Activated T-helper 1 cell treated with anti-CD3 and anti-CD28 coated beads, Interleukin-12 subunit alpha, Interleukin-12 subunit beta, Interleukin-2, Interleukin-4 antibody, amounts not matched to agents 30 ng/mL and 10 ng/mL and 1 ng/mL, durations not matched to agents 14 hours and 24 hours and 36 hours (primary cell): Measurements from ENCODE around the gene SYT1. TPM values are rescaled to one million over a fixed set of nuclear protein-coding genes. Genes with fewer than 3 reads are reported as not detected.

Experiments
- DNase-seq: peaks from one replicate; pipeline ENCODE4 v3.0.0; 2021; ENCODE audit warnings: low spot score
- H3K27ac Mint-ChIP-seq: one replicate; pipeline ENCODE4 v1.8.0; 2021; ENCODE audit warnings: mild to moderate bottlenecking, mixed read lengths
- H3K27me3 Mint-ChIP-seq: one replicate; pipeline ENCODE4 v1.8.0; 2022; ENCODE audit warnings: mild to moderate bottlenecking, moderate library complexity, mixed read lengths; ENCODE audit not compliant: insufficient read depth
- H3K36me3 Mint-ChIP-seq: one replicate; pipeline ENCODE4 v1.8.0; 2021; ENCODE audit warnings: low read depth, mixed read lengths
- H3K4me1 Mint-ChIP-seq: one replicate; pipeline ENCODE4 v1.8.0; 2021; ENCODE audit warnings: low read depth, mixed read lengths
- H3K4me3 Mint-ChIP-seq: one replicate; pipeline ENCODE4 v1.8.0; 2021; ENCODE audit warnings: mild to moderate bottlenecking, moderate library complexity, mixed read lengths
- H3K9me3 Mint-ChIP-seq: one replicate; pipeline ENCODE4 v1.8.0; 2021; ENCODE audit warnings: mixed read lengths
- intact Hi-C: fragments of 100-400 bp; cut with micrococcal nuclease; formaldehyde crosslinking; loops from one replicate; pipeline ENCODE4 v1.15.1; 2024
- total RNA-seq: library from RNA; stranded (reverse); gene quantifications from 2 replicates; pipeline ENCODE4 v1.2.3, GENCODE V29; 2022

SYT1 gene
- total RNA-seq, 1 donor from 2014 or later = not detected

DNA sequence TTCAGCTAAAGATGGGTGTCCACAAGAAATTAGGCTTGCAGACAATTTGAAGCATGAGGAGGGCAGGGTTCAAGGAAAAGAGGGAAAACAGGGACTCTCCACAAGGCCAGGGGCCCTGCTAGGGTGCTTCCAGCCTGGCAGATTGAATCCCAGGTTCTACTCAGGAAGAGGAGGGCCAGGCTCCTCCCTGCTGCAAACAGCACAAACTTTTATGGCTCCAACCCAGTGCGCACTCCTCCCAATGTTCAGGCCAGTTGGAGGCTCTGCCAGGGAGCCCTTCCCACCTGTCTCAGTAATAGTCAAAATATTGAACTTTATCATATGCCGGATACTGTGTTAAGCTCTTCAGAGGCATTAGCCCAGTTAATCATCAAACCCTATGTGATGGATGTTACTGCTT is 244.4 kb downstream of the SYT1 start:
- Mint-ChIP-seq H3K36me3 (no peaks in the 10 kb centered on the region), H3K4me3 (no peak overlapping the region), H3K27me3 (peaks cover under 1% of the 10 kb centered on the region), H3K9me3 (no peaks in the 10 kb centered on the region), H3K4me1 (no peaks in the 10 kb centered on the region), H3K27ac (no peak overlapping the region)
- intact Hi-C loops = no loop called here
- DNase-seq = no peak

DNA sequence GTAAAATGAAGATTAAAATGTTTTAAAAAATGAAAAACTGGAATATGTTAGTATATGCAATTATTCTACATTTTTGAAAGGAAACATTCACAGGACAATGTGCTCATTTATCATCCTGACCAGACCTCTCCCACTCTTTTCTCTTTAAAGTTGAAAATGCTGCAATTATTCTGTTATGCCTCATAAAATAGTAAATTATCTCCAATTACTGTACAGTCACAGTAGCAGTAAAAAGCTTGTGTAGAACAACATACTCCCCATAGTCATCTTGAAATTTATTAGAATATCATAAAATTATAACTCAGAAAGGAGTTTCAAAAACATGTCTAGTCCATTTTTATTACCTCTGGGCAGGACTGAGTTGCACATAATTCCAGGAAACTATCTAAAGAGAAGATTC is 250.3 kb downstream of the SYT1 start:
- Mint-ChIP-seq H3K4me3 (no peak overlapping the region), H3K36me3 (no peaks in the 10 kb centered on the region), H3K4me1 (no peaks in the 10 kb centered on the region), H3K9me3 (no peaks in the 10 kb centered on the region), H3K27me3 (peaks cover 2% of the 10 kb centered on the region), H3K27ac (no peak overlapping the region)
- no peak for DNase-seq
- intact Hi-C loops = no loop called here

DNA sequence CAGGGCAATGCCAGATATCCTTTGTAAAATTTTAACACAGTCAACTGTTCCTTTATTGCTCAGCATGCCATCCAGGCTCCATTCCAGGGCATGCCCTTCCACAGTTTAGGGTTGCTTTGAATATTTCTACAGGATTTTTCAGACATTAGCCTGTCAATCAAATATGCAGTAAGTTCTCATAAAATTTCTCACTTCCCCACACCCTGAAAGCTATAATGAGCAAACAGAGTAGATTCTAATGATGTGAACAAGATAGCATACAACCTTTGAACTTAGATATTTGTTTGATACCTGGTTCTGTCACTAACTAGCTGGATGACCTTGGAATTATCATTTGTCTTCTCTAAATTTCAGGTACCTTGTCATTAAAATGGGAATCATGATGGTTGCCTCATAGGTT is 251.2 kb downstream of the SYT1 start:
- DNase-seq = no peak
- Mint-ChIP-seq H3K4me1 (no peaks in the 10 kb centered on the region), H3K27ac (no peak overlapping the region), H3K9me3 (no peaks in the 10 kb centered on the region), H3K27me3 (peaks cover 2% of the 10 kb centered on the region), H3K4me3 (no peak overlapping the region), H3K36me3 (no peaks in the 10 kb centered on the region)
- intact Hi-C loops = no loop called here

DNA sequence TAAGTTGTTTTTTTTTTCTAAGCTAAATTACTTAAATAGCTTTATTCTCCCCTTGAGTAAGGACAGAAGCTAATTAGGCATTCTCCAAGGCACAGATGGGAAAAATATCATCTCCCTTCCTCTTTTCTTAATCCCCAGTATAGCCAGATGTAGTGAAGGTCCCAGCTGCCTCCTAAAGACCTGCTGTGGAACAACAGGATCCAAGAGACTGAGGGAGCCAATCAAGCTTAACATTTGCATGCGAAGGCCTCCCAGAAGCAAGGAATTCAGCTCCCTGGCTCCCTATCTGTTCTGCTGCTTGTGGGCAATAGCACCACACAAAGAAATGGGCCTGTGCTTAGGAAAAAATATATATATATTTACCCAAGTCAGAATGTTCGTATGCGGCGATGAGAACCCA is 255.2 kb downstream of the SYT1 start:
- H3K36me3 Mint-ChIP-seq = no peaks in the 10 kb centered on the region
- no peaks in the 10 kb centered on the region for H3K27me3 Mint-ChIP-seq
- no peak overlapping the region for H3K4me3 Mint-ChIP-seq
- no peaks in the 10 kb centered on the region for H3K4me1 Mint-ChIP-seq
- no peak for DNase-seq
- intact Hi-C loops = no loop called here
- H3K27ac Mint-ChIP-seq = no peak overlapping the region
- H3K9me3 Mint-ChIP-seq = no peaks in the 10 kb centered on the region

DNA sequence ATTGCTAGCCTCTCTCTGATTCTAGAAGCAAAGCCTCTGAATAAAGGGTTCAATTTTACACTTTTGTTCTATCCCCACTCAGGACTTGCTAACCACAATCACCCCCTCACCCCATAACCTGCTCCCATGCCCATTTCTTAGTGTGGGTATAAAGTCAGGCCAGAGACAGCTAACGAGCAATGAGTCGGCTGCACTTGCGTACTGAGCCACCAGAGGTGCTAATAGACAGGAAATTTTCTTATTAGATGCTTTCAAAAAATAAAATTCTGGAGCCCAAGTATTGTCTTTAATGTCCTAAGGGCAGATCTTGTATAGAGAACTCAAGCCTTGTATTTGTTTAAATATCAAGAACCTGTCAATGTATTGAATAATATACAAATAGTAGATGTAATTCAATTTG is 256.9 kb downstream of the SYT1 start:
- no peaks in the 10 kb centered on the region for H3K36me3 Mint-ChIP-seq
- no peak overlapping the region for H3K27ac Mint-ChIP-seq
- intact Hi-C loops = no loop called here
- no peak overlapping the region for H3K4me3 Mint-ChIP-seq
- no peaks in the 10 kb centered on the region for H3K27me3 Mint-ChIP-seq
- no peaks in the 10 kb centered on the region for H3K4me1 Mint-ChIP-seq
- DNase-seq = no peak
- no peaks in the 10 kb centered on the region for H3K9me3 Mint-ChIP-seq

DNA sequence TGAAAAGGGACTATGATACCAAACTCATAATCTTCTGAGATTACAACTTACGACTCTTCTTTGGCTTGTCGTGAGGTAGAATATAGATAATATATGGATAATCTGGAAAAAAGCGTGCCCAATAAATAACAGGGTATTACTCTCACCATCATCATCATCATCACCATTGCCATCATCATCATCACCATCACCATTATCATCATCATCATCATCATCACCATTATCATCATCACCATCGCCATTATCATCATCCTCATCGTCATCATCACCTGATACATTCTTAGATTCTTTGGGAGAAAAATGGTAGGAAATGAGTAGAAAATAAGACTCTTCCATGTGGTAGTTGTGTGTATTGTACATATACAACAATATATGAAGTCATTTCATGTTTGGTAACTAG is 259.8 kb downstream of the SYT1 start:
- no peak overlapping the region for H3K27ac Mint-ChIP-seq
- H3K9me3 Mint-ChIP-seq = no peaks in the 10 kb centered on the region
- H3K4me1 Mint-ChIP-seq = no peaks in the 10 kb centered on the region
- no peak for DNase-seq
- intact Hi-C loops = no loop called here
- H3K4me3 Mint-ChIP-seq = no peak overlapping the region
- no peaks in the 10 kb centered on the region for H3K36me3 Mint-ChIP-seq
- no peaks in the 10 kb centered on the region for H3K27me3 Mint-ChIP-seq

DNA sequence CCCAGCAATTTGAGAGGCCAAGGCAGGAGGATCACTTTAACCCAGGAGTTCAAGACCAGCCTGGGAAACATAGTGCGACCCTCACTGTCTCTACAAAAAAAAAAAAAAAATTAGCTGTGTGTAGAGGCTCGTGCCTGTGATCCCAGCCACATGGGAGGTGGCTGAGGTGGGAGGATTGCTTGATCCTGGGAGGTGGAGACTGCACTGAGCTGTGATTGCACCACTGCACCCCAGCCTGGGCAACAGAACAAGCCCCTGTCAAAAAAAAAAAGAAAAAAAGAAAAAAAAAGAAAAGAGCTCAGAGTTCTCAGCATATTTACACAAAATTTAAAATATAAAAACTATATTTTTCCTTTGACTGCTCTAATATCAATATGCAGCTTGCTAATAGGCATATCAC is 260.8 kb downstream of the SYT1 start:
- Mint-ChIP-seq H3K27ac (no peak overlapping the region), H3K9me3 (no peaks in the 10 kb centered on the region), H3K27me3 (no peaks in the 10 kb centered on the region), H3K36me3 (no peaks in the 10 kb centered on the region), H3K4me1 (no peaks in the 10 kb centered on the region), H3K4me3 (no peak overlapping the region)
- no peak for DNase-seq
- intact Hi-C loops = no loop called here

DNA sequence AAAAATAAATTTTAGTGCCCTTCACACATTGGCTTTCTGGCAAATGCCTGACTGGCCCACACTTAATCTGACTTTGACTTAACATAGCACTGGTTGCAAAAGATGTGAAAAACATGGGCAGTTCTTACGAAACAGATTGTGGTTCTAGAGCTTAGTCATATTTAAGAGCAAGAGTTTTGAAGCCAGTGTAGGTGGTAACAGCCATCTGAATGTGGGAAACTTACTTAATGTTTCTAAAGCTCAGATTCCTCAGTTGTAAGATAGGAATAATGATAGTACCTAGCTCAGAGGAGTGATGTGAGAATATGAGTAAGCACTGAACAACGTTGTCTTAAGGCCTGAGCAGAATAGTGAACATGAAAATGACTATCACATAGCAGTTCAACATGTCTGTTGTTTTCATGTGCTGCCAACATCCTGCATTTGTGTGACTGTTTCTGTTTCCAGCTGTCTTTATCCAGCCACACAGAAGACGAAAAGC is 262.7 kb downstream of the SYT1 start:
- no peaks in the 10 kb centered on the region for H3K9me3 Mint-ChIP-seq
- no peaks in the 10 kb centered on the region for H3K36me3 Mint-ChIP-seq
- no peak for DNase-seq
- H3K4me3 Mint-ChIP-seq = no peak overlapping the region
- H3K4me1 Mint-ChIP-seq = no peaks in the 10 kb centered on the region
- intact Hi-C loops = no loop called here
- H3K27ac Mint-ChIP-seq = no peak overlapping the region
- H3K27me3 Mint-ChIP-seq = no peaks in the 10 kb centered on the region

DNA sequence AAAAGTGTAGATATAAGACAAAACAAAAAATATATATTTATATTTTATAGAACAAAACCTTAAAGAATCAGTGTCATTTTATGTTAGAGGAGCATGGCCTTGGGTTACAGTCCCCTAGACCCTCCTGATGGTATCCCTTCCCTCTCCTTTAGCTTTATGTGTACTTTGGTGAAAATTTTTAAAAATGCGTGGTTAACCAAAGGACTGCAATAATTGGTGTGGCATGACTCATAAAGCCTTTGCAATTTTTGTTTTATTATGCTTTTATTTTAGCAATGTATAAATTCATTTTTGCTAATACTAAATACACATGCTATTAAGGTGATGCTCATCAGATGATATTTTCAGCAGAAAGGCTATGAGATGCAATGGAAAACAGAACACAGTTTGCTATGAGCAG is 264.4 kb downstream of the SYT1 start:
- intact Hi-C loops = no loop called here
- Mint-ChIP-seq H3K4me3 (no peak overlapping the region), H3K9me3 (no peaks in the 10 kb centered on the region), H3K36me3 (no peaks in the 10 kb centered on the region), H3K4me1 (no peaks in the 10 kb centered on the region), H3K27me3 (no peaks in the 10 kb centered on the region), H3K27ac (no peak overlapping the region)
- no peak for DNase-seq

DNA sequence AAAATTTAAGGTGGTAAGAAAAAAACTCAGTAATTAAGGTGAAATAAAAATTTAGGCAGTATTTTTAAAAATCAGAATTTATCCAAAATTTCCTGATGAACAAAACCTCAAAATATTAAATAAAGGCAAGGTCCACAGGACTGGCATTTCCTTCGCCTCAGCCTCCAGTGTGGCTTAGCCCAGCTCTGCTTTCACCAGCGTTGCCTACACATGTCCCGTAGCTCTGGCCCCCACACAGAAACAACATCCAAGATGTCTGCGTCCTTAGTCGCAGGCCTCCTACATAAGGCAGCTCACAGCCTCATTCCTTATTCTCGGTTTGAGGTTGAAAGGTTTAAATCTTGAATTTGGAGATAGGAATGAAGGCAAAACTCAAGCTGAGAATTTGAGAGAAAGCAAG is 274.3 kb downstream of the SYT1 start:
- Mint-ChIP-seq H3K27ac (no peak overlapping the region), H3K9me3 (no peaks in the 10 kb centered on the region), H3K4me1 (no peaks in the 10 kb centered on the region), H3K4me3 (no peak overlapping the region), H3K27me3 (no peaks in the 10 kb centered on the region), H3K36me3 (no peaks in the 10 kb centered on the region)
- DNase-seq = no peak
- intact Hi-C loops = no loop called here

DNA sequence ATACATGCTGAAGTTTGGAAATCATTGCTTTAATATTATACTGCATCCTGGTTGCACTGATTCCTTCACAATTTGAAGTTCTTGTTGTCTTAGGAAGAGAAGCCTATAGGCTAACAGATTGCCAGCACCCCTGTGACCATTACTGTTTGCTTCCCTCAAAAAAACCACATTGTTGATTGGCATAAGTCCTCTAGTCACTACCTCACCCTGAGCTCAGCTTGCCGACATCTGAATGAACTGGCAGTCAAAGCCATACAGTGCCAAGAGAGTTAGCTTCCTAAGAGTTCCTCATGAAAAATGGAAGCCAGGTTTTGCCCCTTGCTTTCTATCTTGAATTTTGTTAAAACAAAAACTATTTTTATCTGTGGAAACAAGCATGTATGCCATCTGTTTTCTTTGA is 276.1 kb downstream of the SYT1 start:
- DNase-seq = no peak
- H3K36me3 Mint-ChIP-seq = no peaks in the 10 kb centered on the region
- H3K9me3 Mint-ChIP-seq = no peaks in the 10 kb centered on the region
- intact Hi-C loops = no loop called here
- H3K27ac Mint-ChIP-seq = no peak overlapping the region
- no peak overlapping the region for H3K4me3 Mint-ChIP-seq
- H3K27me3 Mint-ChIP-seq = no peaks in the 10 kb centered on the region
- no peaks in the 10 kb centered on the region for H3K4me1 Mint-ChIP-seq

DNA sequence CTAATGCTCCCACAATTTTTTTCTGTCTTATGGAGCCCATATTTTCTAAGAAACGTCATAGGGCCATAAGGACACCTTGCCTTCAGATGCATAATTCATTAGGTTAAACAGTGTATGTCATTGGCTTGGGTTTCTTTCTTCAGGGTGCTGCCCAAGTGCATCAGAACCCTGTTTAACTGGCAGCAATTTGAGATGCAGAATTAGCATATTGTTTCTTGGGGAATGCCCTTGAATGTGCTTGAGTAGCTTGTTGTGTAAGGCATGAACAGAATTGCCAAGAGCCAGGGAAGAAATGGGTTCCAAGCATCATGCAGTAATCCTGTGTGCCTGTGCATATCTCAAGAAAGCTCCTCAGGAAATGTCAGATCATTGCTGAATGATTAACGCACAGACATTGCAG is 277.2 kb downstream of the SYT1 start:
- H3K36me3 Mint-ChIP-seq = no peaks in the 10 kb centered on the region
- no peak overlapping the region for H3K4me3 Mint-ChIP-seq
- no peaks in the 10 kb centered on the region for H3K27me3 Mint-ChIP-seq
- no peaks in the 10 kb centered on the region for H3K9me3 Mint-ChIP-seq
- no peak overlapping the region for H3K27ac Mint-ChIP-seq
- H3K4me1 Mint-ChIP-seq = no peaks in the 10 kb centered on the region
- intact Hi-C loops = no loop called here
- no peak for DNase-seq

DNA sequence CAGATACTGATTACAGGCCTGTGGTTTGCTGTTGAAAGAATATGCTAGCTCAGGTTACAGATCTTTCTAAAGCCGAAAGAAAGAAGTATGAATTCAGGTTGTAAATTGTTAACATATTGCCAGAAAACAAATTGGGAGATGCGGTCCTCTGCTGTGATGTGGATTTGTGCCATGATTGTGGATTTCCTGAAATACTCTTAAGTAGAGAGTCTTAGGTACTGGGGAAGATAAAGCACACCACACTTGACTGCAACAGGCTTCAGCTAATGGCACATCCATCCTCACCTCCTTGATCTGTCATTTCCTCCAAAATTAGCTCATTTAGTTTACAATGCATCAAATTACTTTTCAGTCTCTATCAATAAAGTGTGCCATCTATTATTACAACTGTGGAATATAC is 279.2 kb downstream of the SYT1 start:
- no peak overlapping the region for H3K4me3 Mint-ChIP-seq
- H3K27me3 Mint-ChIP-seq = no peaks in the 10 kb centered on the region
- H3K4me1 Mint-ChIP-seq = no peaks in the 10 kb centered on the region
- no peak for DNase-seq
- H3K9me3 Mint-ChIP-seq = no peaks in the 10 kb centered on the region
- H3K36me3 Mint-ChIP-seq = no peaks in the 10 kb centered on the region
- H3K27ac Mint-ChIP-seq = no peak overlapping the region
- intact Hi-C loops = no loop called here

DNA sequence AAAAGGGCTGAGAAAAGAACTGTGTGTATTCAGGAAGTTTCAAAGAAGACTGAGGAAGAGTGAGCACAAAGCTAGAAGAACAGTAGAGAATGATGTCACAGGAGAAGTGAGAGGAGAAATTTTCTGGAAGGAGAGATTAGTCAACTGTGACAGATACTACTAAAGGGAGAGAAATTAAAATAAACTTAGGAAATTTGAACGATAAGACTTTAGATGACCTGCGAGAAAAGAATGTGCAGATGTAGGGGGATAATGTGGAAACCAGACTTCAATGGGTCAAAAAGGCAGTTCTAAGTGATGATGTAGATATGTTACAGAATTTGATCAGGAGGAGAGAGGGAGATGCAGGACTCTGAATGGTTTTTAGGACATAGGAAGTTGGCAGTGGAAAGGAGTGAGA is 287.4 kb downstream of the SYT1 start:
- intact Hi-C loops = no loop called here
- H3K27me3 Mint-ChIP-seq = no peaks in the 10 kb centered on the region
- H3K4me1 Mint-ChIP-seq = no peaks in the 10 kb centered on the region

More for the DNA sequence above, 287.4 kb downstream of the SYT1 start:
- Mint-ChIP-seq H3K4me3 (no peak overlapping the region), H3K27ac (no peak overlapping the region), H3K9me3 (no peaks in the 10 kb centered on the region), H3K36me3 (no peaks in the 10 kb centered on the region)
- no peak for DNase-seq
